H1 (cell line): Measurements from ENCODE around the gene RERE. TPM values are rescaled to one million over a fixed set of nuclear protein-coding genes. Genes with fewer than 3 reads are reported as not detected.

Experiments
- RXRA ChIP-seq: IDR thresholded peaks from 2 replicates; pipeline ENCODE4 v1.6.1; 2011; ENCODE audit warnings: low read depth, mild to moderate bottlenecking, low read length, moderate library complexity; ENCODE audit not compliant: insufficient read depth
- polyA plus RNA-seq, 7 experiments: library from polyadenylated mRNA; depleted of rRNA in 3 of 7; stranded (reverse) in 5 of 7; unstranded in 2 of 7; fragments of >200 nt in 5 of 7; fragments of 200-250 nt in 2 of 7; gene quantifications; 1 replicate in 5 of 7; 2 replicates in 1 of 7; 4 replicates in 1 of 7; pipeline versions ENCODE4 v1.2.1 to v1.2.3, GENCODE V29; 2011 to 2013; ENCODE audit warnings: missing spikeins in 2 of 7, mixed read lengths in 2 of 7
- total RNA-seq: library from RNA; stranded (reverse); fragmentation: NEBNext Ultra II Directional; extraction: Animal tissue kit (Norgen Biotek cat#: 25700); gene quantifications from 2 replicates; pipeline ENCODE4 v1.2.1, GENCODE V29; 2021
- TF ChIP-seq, protein P1 (sequence below): fragments of 300-600 bp; sonication (generic); IDR thresholded peaks from 2 replicates; pipeline ENCODE4 v1.7.1; 2012; ENCODE audit warnings: low read length, moderate library complexity, mild to moderate bottlenecking, inconsistent platforms; ENCODE audit not compliant: insufficient replicate concordance

The RERE gene
- total and polyA plus RNA-seq, 2 of the 8 experiments (the other 6 are each of a cell fraction or from before 2014, with no cell fraction given), result 15.3 to 142 TPM

DNA sequence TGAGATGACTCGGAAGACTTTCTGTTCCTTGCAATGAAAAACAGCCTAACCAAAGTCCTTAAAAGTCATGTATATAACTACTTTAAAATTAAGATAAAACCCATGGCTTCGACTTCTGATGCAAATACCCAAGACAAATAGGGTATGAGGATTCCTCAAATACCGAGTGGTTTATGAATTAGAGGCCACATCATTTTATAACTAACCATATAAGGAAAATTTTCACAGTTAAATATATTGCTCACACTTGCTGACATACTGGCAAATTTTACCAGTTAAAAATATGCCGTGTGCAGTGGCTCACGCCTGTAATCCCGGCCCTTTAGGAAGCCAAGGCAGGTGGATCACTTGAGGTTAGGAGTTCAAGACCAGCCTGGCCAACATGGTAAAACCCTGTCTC, 5.4 kb downstream of the RERE start (continued):
- TF ChIP-seq, protein P1, sequence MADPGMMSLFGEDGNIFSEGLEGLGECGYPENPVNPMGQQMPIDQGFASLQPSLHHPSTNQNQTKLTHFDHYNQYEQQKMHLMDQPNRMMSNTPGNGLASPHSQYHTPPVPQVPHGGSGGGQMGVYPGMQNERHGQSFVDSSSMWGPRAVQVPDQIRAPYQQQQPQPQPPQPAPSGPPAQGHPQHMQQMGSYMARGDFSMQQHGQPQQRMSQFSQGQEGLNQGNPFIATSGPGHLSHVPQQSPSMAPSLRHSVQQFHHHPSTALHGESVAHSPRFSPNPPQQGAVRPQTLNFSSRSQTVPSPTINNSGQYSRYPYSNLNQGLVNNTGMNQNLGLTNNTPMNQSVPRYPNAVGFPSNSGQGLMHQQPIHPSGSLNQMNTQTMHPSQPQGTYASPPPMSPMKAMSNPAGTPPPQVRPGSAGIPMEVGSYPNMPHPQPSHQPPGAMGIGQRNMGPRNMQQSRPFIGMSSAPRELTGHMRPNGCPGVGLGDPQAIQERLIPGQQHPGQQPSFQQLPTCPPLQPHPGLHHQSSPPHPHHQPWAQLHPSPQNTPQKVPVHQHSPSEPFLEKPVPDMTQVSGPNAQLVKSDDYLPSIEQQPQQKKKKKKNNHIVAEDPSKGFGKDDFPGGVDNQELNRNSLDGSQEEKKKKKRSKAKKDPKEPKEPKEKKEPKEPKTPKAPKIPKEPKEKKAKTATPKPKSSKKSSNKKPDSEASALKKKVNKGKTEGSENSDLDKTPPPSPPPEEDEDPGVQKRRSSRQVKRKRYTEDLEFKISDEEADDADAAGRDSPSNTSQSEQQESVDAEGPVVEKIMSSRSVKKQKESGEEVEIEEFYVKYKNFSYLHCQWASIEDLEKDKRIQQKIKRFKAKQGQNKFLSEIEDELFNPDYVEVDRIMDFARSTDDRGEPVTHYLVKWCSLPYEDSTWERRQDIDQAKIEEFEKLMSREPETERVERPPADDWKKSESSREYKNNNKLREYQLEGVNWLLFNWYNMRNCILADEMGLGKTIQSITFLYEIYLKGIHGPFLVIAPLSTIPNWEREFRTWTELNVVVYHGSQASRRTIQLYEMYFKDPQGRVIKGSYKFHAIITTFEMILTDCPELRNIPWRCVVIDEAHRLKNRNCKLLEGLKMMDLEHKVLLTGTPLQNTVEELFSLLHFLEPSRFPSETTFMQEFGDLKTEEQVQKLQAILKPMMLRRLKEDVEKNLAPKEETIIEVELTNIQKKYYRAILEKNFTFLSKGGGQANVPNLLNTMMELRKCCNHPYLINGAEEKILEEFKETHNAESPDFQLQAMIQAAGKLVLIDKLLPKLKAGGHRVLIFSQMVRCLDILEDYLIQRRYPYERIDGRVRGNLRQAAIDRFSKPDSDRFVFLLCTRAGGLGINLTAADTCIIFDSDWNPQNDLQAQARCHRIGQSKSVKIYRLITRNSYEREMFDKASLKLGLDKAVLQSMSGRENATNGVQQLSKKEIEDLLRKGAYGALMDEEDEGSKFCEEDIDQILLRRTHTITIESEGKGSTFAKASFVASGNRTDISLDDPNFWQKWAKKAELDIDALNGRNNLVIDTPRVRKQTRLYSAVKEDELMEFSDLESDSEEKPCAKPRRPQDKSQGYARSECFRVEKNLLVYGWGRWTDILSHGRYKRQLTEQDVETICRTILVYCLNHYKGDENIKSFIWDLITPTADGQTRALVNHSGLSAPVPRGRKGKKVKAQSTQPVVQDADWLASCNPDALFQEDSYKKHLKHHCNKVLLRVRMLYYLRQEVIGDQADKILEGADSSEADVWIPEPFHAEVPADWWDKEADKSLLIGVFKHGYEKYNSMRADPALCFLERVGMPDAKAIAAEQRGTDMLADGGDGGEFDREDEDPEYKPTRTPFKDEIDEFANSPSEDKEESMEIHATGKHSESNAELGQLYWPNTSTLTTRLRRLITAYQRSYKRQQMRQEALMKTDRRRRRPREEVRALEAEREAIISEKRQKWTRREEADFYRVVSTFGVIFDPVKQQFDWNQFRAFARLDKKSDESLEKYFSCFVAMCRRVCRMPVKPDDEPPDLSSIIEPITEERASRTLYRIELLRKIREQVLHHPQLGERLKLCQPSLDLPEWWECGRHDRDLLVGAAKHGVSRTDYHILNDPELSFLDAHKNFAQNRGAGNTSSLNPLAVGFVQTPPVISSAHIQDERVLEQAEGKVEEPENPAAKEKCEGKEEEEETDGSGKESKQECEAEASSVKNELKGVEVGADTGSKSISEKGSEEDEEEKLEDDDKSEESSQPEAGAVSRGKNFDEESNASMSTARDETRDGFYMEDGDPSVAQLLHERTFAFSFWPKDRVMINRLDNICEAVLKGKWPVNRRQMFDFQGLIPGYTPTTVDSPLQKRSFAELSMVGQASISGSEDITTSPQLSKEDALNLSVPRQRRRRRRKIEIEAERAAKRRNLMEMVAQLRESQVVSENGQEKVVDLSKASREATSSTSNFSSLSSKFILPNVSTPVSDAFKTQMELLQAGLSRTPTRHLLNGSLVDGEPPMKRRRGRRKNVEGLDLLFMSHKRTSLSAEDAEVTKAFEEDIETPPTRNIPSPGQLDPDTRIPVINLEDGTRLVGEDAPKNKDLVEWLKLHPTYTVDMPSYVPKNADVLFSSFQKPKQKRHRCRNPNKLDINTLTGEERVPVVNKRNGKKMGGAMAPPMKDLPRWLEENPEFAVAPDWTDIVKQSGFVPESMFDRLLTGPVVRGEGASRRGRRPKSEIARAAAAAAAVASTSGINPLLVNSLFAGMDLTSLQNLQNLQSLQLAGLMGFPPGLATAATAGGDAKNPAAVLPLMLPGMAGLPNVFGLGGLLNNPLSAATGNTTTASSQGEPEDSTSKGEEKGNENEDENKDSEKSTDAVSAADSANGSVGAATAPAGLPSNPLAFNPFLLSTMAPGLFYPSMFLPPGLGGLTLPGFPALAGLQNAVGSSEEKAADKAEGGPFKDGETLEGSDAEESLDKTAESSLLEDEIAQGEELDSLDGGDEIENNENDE, result no peak
- no peak for TF ChIP-seq RXRA
